NCI-H1417 (cell line): ENCODE data around the gene ATP13A3.

Experiments used
- DNase-seq, 3 experiments: peaks; one replicate each; lab custom pipeline; 2025; lab: John Stamatoyannopoulos, UW

ATP13A3 gene

DNA sequence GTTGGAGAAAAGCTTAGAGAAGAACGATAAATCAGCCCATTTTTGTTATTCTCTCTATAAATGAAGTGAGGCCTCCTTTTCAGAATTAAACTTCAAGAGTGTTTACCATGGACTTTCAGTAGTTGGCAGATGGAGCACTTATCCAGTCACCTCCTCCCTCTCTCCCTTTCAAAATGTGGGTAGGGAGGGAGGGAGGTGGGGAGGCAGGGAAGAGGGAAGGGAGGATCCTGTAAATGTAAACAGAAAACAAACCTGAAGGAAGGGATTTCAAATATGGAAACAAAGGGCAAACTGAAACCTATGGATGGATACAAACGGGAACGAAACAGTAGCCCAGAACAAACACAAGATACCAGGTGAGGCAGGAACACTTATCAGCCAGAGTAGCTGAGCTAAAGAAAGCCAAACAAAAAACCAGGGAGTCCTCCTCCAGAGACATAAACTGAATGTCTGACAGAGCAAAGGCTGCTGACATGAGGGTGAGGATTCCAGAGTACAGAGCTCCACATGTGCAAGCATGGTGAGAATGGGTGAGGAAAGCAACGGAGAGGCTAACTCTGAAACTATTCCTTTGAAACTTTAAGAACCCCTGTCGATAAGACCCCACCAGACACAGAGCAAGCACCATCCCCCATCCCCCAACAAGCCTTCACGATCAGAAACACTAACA, 46.8 kb downstream of the ATP13A3 start:
- peak; percentile 69 to 96 (median 84) for DNase-seq

DNA sequence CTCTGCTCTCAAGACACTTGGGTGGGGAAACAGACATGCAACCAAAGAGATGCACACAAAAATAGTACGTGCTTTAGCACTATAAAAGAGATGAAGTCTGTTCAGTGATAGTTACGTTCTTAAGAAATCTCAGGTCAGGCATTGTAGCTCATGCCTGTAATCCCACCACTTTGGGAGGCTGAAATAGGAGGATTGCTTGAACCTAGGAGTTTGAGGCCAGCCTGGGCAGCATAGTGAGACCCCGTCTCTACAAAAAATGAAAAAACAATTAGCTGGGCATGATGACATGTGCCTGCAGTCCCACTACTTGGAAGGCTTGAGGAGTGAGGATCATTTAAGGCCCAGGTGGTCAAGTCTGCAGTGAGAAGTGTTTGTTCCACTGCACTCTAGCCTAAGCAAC, 52.3 kb downstream of the ATP13A3 start:
- DNase-seq = no peak

DNA sequence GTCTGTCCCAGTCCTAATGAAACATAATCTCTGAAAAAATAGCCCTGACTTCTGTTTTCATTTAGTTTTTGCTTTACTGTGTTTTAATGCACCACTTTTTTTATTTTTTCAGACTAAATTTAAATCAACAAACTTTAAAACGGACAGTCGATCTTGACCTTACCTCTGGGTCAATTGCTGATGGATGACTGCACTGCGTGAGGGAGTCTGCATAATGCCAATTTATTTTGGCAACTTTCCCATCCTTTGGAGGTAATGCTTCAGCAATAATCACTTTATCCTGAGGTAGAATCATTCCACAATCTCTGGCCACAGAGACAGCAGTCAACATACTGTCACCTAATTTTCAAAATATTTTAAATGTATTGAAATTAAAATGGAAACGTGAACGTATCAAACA, 55.2 kb downstream of the ATP13A3 start:
- peak in 1 of 3 experiments; percentile 20 for DNase-seq

GRCh38 chr3:194425399-194425798, 61.4 kb downstream of the ATP13A3 start:
- no peak for DNase-seq

DNA sequence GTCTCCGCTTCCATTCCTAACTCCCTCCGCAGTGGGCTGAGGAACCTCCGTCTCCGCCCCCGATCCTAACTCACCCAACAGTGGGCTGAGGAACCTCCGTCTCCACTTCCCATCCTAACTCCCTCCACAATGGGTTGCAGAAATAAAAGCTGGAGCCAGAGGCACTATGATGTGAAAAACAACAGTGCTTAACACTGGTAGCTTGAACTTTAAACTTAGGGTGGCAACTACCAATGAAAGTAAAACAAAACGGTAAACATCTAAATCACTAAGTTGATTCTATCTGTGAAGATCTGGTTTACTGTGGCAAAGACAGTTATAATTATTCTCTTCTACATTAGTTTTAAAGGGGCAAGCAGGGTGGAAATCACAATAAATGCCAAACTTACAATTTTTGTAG, 61.8 kb downstream of the ATP13A3 start:
- DNase-seq = no peak

DNA sequence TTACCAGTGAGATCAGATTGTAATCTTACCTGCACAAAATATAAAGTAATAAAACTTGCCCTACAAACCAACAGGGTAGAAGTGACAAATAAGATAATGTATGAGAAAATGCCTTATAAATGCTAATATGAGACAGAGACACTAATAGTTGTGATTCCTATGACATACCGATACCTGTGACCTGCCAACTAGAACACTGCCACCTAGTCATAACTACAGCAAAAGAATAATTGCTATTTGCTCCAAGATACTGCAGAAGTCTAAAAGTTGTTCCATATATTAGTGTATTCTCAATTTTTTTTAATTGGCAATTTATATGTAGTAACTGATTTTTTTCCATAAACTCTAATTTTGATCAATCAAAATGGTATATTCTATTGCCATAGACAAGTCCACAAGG, 62.4 kb downstream of the ATP13A3 start:
- no peak for DNase-seq

GRCh38 chr3:194423317-194423716, 63.5 kb downstream of the ATP13A3 start:
- peak in 1 of 3 experiments; percentile 54 for DNase-seq

- no peak for DNase-seq
Observed at GRCh38 chr3:194422188-194422587, 64.6 kb downstream of the ATP13A3 start.

- DNase-seq = no peak
Observed at GRCh38 chr3:194418671-194419070, 68.1 kb downstream of the ATP13A3 start.

DNA sequence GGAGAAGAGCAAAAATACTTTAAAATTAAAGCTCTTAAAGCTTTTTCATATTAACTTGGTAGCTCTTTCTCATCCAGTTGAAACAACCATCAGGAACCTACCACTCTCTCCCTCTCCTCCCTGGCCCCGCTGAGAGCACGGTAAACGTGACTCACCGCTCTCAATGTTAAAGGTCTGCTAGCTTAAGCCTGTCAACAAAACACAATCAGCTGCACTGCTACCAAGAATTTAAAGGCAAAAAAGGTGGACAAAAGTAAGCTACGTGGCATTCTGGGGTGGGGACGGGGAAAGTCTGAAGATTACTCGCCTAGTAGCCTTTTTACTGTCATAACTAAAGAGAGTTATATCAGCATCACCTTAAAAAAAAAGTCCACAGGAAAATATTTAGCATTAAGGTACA, 79.4 kb downstream of the ATP13A3 start:
- no peak for DNase-seq

DNA sequence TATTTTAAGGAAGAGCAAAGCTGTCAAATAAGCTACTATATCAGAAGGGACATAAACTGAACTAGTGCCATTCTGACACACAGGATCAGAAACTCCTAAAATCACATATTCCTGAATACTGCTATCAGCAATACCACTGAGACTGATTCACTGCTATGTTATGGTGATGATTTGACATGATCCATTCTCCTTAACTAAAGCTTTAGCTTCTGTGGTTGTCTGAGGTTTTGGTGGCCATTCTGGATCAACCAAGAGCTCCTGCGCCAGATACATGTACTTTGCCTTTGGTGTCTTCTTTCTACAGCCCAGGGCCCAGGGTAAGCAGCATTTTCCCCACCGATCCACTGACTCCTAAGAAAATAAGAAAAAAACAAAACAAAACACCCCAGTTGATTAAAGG, 81.0 kb downstream of the ATP13A3 start:
- no peak for DNase-seq

DNA sequence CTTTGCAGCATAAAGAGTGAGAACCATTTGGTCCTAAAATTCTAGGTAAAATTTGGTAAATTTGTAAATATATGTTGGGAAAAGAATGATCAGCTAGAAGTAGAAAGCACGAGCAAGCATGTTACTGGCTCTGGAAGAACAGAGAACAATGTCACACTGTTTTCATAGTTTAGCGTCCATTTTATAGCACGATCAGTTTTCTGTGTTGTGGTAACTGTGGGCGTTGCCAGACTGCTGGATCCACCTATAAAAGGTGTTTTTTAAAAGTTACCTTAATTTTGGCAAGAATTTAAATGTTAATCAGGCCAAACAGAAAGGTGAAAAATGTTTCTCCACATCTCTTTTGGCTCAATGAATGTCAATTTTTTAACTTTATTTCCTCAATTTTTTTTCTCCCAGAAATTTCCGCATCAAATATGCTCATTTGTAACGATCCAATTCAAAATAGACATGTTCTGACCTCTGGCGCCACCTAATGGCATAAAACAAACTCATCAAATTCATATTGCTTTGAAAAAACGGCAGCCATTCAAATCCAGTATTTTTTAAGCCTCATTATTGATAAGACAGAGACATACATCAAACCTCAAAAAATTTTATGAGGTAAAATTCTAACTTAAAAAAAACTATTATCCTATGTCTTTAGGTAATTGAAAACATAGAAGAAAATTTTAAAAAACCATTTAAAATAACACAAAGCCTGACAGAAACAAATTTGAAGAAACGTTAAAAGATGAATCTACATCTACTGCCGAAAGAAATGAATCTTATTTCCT, 82.2 kb downstream of the ATP13A3 start:
- peak; percentile 61 to 89 (median 74) for DNase-seq

DNA sequence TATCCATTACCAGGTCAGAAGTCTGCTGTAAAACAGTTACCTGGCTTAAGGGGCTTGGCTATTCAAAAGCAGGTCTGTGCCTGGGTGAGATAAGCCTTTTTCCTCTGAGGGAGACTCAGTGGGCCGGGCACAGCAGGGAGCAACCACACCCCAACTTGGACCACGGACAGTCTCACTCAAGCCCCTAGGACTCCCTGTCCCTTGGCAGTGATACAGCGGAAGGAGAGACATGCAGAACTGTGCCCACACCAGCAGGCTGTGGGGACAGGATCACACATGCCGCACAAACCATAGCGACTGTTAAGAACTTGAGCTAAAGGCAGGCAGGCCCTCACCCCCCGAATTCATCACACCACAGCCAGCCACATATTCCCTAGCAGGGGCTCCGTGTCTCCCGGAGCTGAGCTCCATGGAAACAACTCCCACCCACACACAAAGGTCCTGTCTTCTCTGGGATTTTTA, 84.9 kb downstream of the ATP13A3 start:
- no peak for DNase-seq

GRCh38 chr3:194401346-194401745, 85.5 kb downstream of the ATP13A3 start:
- DNase-seq = peak in 1 of 3 experiments; percentile 48

DNA sequence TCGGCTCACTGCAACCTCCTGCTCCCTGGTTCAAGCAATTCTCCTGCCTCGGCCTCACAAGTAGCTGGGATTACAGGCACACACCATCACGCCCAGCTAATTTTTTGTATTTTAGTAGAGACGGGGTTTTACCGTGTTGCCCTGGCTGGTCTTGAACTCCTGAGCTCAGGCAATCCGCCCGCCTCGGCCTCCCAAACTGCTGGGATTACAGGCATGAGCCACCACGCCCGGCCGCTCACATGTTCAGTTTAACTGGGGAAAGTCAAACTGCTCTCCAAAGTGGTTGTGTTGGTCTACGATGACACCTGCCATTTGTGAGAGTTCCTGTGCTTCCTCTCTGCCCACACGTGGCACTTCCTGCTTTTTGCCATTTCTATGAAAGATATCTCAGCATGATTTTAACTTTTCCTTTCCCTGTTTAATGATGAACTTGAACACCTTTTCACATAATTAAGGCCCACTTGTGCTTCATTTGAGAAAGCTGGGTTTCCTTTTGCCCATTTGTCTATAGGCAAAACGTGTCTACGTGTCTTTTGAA, 86.9 kb downstream of the ATP13A3 start:
- no peak for DNase-seq

DNA sequence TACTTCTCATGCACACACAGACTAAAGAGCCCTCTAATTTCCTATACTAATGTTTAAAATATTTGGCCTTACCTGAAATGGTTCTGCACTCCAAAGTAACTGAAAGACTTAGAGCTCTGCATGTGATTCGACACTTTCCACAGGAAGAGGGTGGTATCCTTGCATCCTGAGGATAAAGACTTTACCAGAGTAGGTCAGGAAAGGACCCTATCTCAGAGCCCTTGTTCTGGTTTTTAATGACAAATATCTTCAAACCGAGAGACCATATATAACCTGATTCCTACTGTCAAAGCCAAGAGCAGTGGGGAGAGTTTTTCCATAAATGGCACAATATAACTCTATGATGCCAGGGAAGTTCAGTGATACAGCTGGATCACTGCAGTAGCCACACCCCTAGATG, 87.6 kb downstream of the ATP13A3 start, which contains the start of gene GP5:
Gene GP5, minus strand, starts transcription at position 101 of the 400 bp plus-strand sequence. CDS start 984 bp downstream, outside the sequence.
- no peak for DNase-seq

GRCh38 chr3:194397757-194398312, 89.0 kb downstream of the ATP13A3 start:
- DNase-seq = peak in 1 of 3 experiments; percentile 59

DNA sequence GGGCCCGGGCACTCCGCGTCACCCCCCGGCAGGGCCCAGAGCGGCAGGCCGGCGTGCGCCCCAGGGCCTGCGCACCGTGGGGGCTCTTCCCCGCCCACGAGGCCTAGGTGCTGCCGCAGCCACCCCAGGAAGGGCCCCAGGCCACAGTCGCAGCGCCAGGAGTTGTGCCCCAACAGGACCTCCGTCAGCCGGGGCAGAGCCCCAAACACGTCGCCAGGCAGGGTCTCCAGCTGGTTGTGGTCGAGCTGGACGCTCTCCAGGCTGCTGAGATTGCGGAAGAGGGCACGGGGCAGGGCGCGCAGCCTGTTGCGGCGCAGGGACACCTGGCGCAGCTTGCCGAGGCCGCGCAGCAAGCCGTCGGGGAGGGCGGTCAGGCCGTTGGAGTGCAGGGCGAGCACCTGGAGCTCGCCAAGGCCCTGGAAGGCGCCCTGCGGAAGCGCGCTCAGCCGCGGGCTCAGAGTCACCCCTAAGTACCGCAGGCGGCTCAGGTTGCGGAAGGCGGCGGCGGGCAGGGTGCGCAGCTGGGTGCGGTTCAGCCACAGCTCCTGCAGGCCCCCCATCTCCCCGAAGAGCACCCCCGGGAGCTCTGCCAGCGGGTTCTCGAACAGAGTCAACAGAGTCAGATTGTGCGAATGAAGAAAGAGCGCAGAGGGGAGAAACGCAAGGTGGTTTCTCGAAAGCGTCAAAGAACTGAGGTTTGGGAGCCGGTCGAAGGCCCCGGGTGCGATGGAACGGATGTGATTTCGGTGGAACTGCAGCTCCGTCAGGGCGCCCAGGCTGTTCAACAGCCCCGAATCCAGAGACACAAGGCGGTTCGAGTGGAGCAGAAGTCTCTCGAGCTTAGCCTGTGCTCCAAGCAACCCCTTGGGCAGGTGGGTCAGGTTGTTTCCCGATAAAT, 89.7 kb downstream of the ATP13A3 start:
- peak in 2 of 3 experiments; percentile 36 to 54 for DNase-seq

DNA sequence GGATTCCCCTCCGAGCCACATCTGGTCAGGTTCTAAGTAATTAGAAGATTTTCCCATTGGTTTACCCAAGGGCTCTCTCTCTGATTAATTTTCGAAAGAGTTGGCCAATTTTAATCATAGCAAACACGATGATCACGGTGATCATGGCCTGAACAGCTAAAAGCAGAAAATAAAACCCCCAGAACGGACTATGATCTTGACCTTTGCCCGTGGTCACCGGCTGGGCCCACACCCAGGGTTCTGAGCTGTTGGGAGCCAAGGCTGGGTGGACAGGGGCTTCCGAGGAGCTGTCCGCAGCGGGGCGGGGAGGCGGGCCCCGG, 90.3 kb downstream of the ATP13A3 start:
- DNase-seq = no peak

DNA sequence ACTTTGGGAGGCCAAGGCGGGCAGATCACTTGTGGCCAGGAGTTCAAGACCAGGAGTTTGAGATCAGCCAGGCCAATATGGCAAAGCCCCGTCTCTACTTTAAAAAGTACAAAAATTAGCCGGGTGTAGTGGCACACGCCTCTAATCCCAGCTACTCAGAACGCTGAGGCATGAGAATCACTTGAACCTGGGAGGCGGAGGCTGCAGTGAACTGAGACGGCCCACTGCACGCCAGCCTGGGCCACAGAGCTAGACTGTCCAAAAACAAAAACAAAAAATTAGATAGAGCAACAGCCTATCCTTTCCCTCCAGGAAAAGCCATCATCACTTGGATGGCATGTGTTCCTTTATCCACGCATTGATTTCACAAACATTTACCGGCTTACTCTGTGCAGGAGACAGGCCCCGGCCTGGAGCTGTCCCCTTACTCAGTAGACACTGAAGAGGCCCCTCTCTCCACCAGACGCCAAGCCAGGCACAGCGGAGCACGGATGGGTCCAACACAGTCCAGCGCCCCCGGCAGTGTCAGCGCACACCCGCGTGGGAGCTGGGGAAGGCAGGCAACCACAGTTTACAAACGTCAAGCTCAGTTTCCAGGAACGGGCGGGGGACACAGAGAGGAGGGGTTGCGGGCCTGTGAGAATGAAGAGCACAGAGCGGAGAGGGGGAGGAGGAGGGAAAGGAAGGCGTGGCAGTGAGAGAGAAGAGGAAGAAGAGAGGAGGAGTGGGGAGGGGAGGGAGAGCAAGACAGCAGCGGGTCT, 90.8 kb downstream of the ATP13A3 start:
- DNase-seq = peak in 1 of 3 experiments; percentile 21

- peak; percentile 36 to 97 (median 79) for DNase-seq
Observed at GRCh38 chr3:194395212-194395611, 91.6 kb downstream of the ATP13A3 start.
